ENCODE measurements around the gene SEPTIN7. TPM values are rescaled to one million over a fixed set of nuclear protein-coding genes. Genes with fewer than 3 reads are reported as not detected.

Gene SEPTIN7
- total RNA-seq, 3 donors from 2014 or later (not counting 1 experiment from before 2014, with no cell fraction given) = 367 to 422 (median 383) TPM

DNA sequence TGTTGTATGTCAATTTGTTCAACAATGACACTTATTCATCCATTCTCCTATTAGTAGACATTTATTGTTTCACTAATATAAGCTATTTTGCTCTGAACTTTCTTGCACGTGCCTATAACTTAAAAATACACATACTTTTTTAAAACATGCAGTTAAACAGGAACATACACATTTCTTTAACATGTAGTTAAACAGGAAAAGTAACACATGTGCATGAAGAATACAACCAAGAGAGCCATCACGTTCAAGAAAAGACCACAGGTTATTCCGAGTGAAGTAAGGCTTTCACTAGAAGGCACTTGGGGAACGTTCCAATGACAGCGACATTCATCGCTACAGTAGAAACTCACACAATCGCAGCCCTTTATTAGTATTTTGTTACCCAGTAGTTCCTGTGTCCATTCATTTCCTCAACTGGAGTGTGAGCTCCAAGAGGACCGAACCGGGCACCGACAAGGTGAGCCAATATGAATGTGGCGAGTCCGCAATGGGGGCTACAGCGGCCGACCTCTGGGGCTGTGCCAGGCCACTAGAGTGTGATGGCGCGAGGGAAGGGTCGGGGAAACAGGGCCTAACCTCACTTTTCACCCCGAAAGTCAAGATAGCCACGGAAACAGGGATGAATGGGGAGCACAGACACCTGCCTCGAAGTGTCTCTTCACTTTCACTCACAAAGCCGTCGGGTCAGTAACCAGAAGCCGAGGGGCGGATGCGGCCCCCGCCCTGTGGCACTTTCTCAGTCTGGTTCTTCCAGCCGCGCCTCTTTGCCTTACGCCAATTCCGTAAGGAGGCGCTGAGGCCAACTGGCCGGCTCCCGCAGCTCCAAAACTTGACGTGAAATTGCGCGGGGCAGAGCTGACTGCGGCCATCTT lies 775 bp upstream of the SEPTIN7 start:
- no peaks in the 10 kb centered on the region for H3K9me3 Mint-ChIP-seq
- no peaks in the 10 kb centered on the region for H3K27me3 Mint-ChIP-seq (ENCODE audit: low read depth in 2 of 2)
- peak overlapping the region; percentile 97 to 98 for H3K27ac Mint-ChIP-seq
- no peaks in the 10 kb centered on the region for H3K27me3 ChIP-seq (ENCODE audit: control insufficient read depth, insufficient read depth, low read length)
- DNase-seq = peak; percentile 78 to 90
- intact Hi-C loops (cut with micrococcal nuclease) = loop anchor here (5.0 kb wide), 1 partner anchor 37 kb away; no protein-coding TSS in a partner anchor
- peak overlapping the region; percentile 98 for H3K4me3 Mint-ChIP-seq
- H3K27ac ChIP-seq (ENCODE audit: low read length) = peak overlapping the region; percentile 96
- H3K4me3 ChIP-seq (ENCODE audit: low read length) = peak overlapping the region; percentile 83
- H3K36me3 ChIP-seq (ENCODE audit: control insufficient read depth, insufficient read depth, low read length) = no peaks in the 10 kb centered on the region
- peaks cover 41 to 45% of the 10 kb centered on the region in 2 donors for H3K4me1 Mint-ChIP-seq
- no peaks in the 10 kb centered on the region for H3K9me3 ChIP-seq (ENCODE audit: control insufficient read depth, insufficient read depth, low read length)
- H3K4me1 ChIP-seq (ENCODE audit: control insufficient read depth, insufficient read depth, low read length) = peaks cover 19% of the 10 kb centered on the region
- ATAC-seq = peak; percentile 37 to 56 (median 38)
- TF ChIP-seq, protein P1, sequence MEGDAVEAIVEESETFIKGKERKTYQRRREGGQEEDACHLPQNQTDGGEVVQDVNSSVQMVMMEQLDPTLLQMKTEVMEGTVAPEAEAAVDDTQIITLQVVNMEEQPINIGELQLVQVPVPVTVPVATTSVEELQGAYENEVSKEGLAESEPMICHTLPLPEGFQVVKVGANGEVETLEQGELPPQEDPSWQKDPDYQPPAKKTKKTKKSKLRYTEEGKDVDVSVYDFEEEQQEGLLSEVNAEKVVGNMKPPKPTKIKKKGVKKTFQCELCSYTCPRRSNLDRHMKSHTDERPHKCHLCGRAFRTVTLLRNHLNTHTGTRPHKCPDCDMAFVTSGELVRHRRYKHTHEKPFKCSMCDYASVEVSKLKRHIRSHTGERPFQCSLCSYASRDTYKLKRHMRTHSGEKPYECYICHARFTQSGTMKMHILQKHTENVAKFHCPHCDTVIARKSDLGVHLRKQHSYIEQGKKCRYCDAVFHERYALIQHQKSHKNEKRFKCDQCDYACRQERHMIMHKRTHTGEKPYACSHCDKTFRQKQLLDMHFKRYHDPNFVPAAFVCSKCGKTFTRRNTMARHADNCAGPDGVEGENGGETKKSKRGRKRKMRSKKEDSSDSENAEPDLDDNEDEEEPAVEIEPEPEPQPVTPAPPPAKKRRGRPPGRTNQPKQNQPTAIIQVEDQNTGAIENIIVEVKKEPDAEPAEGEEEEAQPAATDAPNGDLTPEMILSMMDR (IDR thresholded peaks at IDR 0.05) = no peak
- whole genome bisulfite sequencing (ENCODE audit: insufficient coverage) = 2% methylated on average over 37 of the region's 37 CpGs
- no peaks in the 10 kb centered on the region for H3K36me3 Mint-ChIP-seq

DNA sequence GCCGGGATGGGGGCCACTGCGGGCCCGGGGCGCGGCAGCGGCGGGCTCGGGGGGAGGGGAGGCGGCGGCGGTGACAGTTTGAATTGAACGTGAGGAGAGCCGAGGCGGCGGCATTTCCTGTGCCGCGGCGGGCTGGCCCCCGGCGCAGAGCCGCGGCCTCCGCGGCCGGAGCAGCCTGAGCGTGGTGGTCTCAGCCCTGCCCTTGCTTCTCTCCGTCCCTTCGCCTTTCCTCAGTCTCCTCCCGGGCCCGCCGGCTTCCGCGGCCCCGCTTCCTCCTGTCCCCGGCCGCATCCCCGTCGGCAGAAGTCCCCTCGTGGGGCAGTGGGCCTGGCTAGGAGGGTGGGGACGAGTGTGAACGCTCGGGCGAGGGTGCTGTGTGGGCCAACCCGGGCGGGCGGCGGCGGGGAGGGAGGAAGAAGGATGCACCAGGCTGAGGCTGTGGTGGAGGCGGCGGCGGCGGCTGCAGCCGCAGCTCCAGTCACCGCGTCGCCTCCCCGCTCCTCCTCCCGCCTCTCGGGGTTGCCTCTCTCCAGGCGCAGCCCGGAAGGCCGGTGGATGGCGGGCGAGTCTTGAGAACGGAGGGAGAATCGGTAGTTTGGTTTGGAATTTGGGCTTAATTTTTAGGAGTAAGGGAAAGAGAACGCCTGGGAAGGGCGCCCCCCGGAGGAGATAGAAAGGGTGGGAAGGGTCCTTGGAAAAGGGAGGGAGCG lies 690 bp downstream of the SEPTIN7 start:
- under 1% methylated on average over 69 of the region's 70 CpGs for WGBS (ENCODE audit: insufficient coverage)
- intact Hi-C loops (cut with micrococcal nuclease) = loop anchor here (1.0 to 5.0 kb wide), 4 partner anchors 36 to 106 kb away; partner anchors contain the start of gene HERPUD2

DNA sequence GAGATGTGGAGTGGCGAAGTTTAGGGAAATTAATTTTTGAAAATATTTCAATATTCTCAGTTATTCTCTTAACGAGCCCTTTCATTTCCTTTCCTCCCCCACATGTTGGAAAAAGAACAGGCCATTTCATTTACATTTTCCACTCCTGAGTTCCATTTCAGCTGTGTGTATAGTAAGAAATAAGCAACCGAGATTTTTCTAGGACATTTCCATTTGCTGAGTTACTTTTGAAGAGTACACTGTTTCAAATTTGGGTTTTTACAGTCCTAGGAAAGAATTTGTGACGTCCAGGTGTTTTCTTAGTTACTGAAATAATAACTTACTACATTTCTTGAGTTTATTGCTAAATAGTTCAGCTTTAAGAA lies 1.2 kb downstream of the SEPTIN7 start:
- H3K4me3 ChIP-seq (ENCODE audit: low read length) = peak overlapping the region; percentile 83
- Mint-ChIP-seq H3K36me3 (no peaks in the 10 kb centered on the region), H3K27ac (peak overlapping the region; percentile 97 to 98), H3K9me3 (no peaks in the 10 kb centered on the region), H3K27me3 (ENCODE audit: low read depth in 2 of 2) (no peaks in the 10 kb centered on the region), H3K4me1 (peaks cover 57 to 60% of the 10 kb centered on the region in 2 donors), H3K4me3 (peak overlapping the region; percentile 98)
- H3K36me3 ChIP-seq (ENCODE audit: control insufficient read depth, insufficient read depth, low read length) = no peaks in the 10 kb centered on the region
- H3K4me1 ChIP-seq (ENCODE audit: control insufficient read depth, insufficient read depth, low read length) = peaks cover 26% of the 10 kb centered on the region
- intact Hi-C loops (cut with micrococcal nuclease) = loop anchor here (5.0 kb wide), 1 partner anchor 35 kb away; no protein-coding TSS in a partner anchor
- no peaks in the 10 kb centered on the region for H3K9me3 ChIP-seq (ENCODE audit: control insufficient read depth, insufficient read depth, low read length)
- no peak for DNase-seq
- no peaks in the 10 kb centered on the region for H3K27me3 ChIP-seq (ENCODE audit: control insufficient read depth, insufficient read depth, low read length)
- H3K27ac ChIP-seq (ENCODE audit: low read length) = peak overlapping the region; percentile 96
- 0% methylated on average over 1 of the region's 4 CpGs for WGBS (ENCODE audit: insufficient coverage)
- TF ChIP-seq, protein P1 (IDR thresholded peaks at IDR 0.05) = no peak
- no peak for ATAC-seq

More for the DNA sequence above, 690 bp downstream of the SEPTIN7 start:
- Mint-ChIP-seq H3K27ac (peak overlapping the region; percentile 97 to 98), H3K4me3 (peak overlapping the region; percentile 98), H3K9me3 (no peaks in the 10 kb centered on the region), H3K27me3 (ENCODE audit: low read depth in 2 of 2) (no peaks in the 10 kb centered on the region), H3K4me1 (peaks cover 54 to 58% of the 10 kb centered on the region in 2 donors), H3K36me3 (no peaks in the 10 kb centered on the region)
- H3K27ac ChIP-seq (ENCODE audit: low read length) = peak overlapping the region; percentile 96
- H3K36me3 ChIP-seq (ENCODE audit: control insufficient read depth, insufficient read depth, low read length) = no peaks in the 10 kb centered on the region
- no peaks in the 10 kb centered on the region for H3K27me3 ChIP-seq (ENCODE audit: control insufficient read depth, insufficient read depth, low read length)
- no peaks in the 10 kb centered on the region for H3K9me3 ChIP-seq (ENCODE audit: control insufficient read depth, insufficient read depth, low read length)
- TF ChIP-seq, protein P1 (IDR thresholded peaks at IDR 0.05) = no peak
- H3K4me1 ChIP-seq (ENCODE audit: control insufficient read depth, insufficient read depth, low read length) = peaks cover 23% of the 10 kb centered on the region
- H3K4me3 ChIP-seq (ENCODE audit: low read length) = peak overlapping the region; percentile 83
- DNase-seq = peak; percentile 81 to 85
- peak; percentile 31 to 52 (median 50) for ATAC-seq
